SK-N-SH treated with all-trans-retinoic acid at 6 μM for 48 hours (cell line): ENCODE data around the gene TPK1.
"Not testable (repeated sequence)": the region's sequence is repeated elsewhere in the genome, so short reads cannot be mapped to it uniquely, and the experiment has no call there.

Source experiments
- ATAC-seq: fragments of 200-7000 bp; cut with Tn5 transposase; 3 replicates; pipeline ENCODE4 v1.9.1; 2020; ENCODE audit warnings: mild to moderate bottlenecking, moderate library complexity
- ARNTL ChIP-seq: fragments of 450-650 bp; formaldehyde crosslinking; IDR thresholded peaks from 2 replicates; pipeline ENCODE4 v1.5.0; 2020; ENCODE audit warnings: low read depth, mild to moderate bottlenecking, moderate library complexity, borderline replicate concordance
- BACH2 ChIP-seq: fragments of 250-450 bp; sonication (Bioruptor Pico); IDR thresholded peaks from 2 replicates; pipeline ENCODE4 v1.9.0; 2021; ENCODE audit warnings: mild to moderate bottlenecking, borderline replicate concordance
- CREB5 ChIP-seq: fragments of 250-450 bp; sonication (Bioruptor Pico); IDR thresholded peaks from 2 replicates; pipeline ENCODE4 v1.5.1; 2020; ENCODE audit warnings: low read depth, mild to moderate bottlenecking, moderate library complexity
- CSRNP3 ChIP-seq: fragments of 250-450 bp; sonication (Bioruptor Pico); IDR thresholded peaks from 2 replicates; pipeline ENCODE4 v1.5.1; 2021; ENCODE audit warnings: mild to moderate bottlenecking, moderate library complexity
- ESRRG ChIP-seq: fragments of 250-450 bp; sonication (Bioruptor Pico); IDR thresholded peaks from 2 replicates; pipeline ENCODE4 v1.6.1; 2021; ENCODE audit warnings: mild to moderate bottlenecking
- GLIS3 ChIP-seq: fragments of 250-450 bp; sonication (Bioruptor Pico); IDR thresholded peaks from 2 replicates; pipeline ENCODE4 v1.5.0; 2020; ENCODE audit warnings: mild to moderate bottlenecking, moderate library complexity
- ISL1 ChIP-seq: fragments of 250-450 bp; sonication (Bioruptor Pico); IDR thresholded peaks from 2 replicates; pipeline ENCODE4 v2.1.2; 2022; ENCODE audit warnings: mild to moderate bottlenecking, moderate library complexity
- OSR1 ChIP-seq: fragments of 250-450 bp; sonication (Bioruptor Pico); IDR thresholded peaks from 2 replicates; pipeline ENCODE4 v1.8.0; 2022; ENCODE audit warnings: moderate library complexity, mild to moderate bottlenecking, inconsistent platforms
- POU6F1 ChIP-seq: fragments of 250-450 bp; sonication (Bioruptor Pico); IDR thresholded peaks from 2 replicates; pipeline ENCODE4 v1.8.0; 2021; ENCODE audit warnings: low read depth, mild to moderate bottlenecking, moderate library complexity, borderline replicate concordance
- PPARA ChIP-seq: fragments of 250-450 bp; sonication (Bioruptor Pico); IDR thresholded peaks from 2 replicates; pipeline ENCODE4 v1.5.0; 2020; ENCODE audit warnings: mild to moderate bottlenecking, borderline replicate concordance
- RARB ChIP-seq: fragments of 250-450 bp; sonication (Bioruptor Pico); IDR thresholded peaks from 2 replicates; pipeline ENCODE4 v1.8.0; 2021; ENCODE audit warnings: mild to moderate bottlenecking, moderate library complexity
- SNAI2 ChIP-seq: fragments of 250-450 bp; sonication (Bioruptor Pico); IDR thresholded peaks from 2 replicates; pipeline ENCODE4 v1.5.0; 2020; ENCODE audit warnings: mild to moderate bottlenecking, moderate library complexity
- TCF4 ChIP-seq: fragments of 250-450 bp; sonication (Bioruptor Pico); IDR thresholded peaks from 2 replicates; pipeline ENCODE4 v1.8.0; 2021; ENCODE audit warnings: mild to moderate bottlenecking, moderate library complexity, borderline replicate concordance
- TOX ChIP-seq: fragments of 250-450 bp; sonication (Bioruptor Pico); IDR thresholded peaks from 2 replicates; pipeline ENCODE4 v1.8.0; 2021; ENCODE audit warnings: mild to moderate bottlenecking, moderate library complexity, borderline replicate concordance
- TSHZ2 ChIP-seq: fragments of 250-450 bp; sonication (Bioruptor Pico); IDR thresholded peaks from 2 replicates; pipeline ENCODE4 v1.5.0; 2020; ENCODE audit warnings: mild to moderate bottlenecking, moderate library complexity
- ZC3H10 ChIP-seq: fragments of 250-450 bp; sonication (Bioruptor Pico); IDR thresholded peaks from 2 replicates; pipeline ENCODE4 v1.5.1; 2021; ENCODE audit warnings: mild to moderate bottlenecking, moderate library complexity
- ZFP3 ChIP-seq: fragments of 250-450 bp; sonication (Bioruptor Pico); IDR thresholded peaks from 2 replicates; pipeline ENCODE4 v1.5.0; 2020; ENCODE audit warnings: mild to moderate bottlenecking, moderate library complexity
- ZFP30 ChIP-seq: fragments of 450-650 bp; formaldehyde crosslinking; IDR thresholded peaks from 2 replicates; pipeline ENCODE4 v1.5.0; 2022; ENCODE audit warnings: mild to moderate bottlenecking, moderate library complexity
- ZNF565 ChIP-seq: fragments of 450-650 bp; formaldehyde crosslinking; conservative IDR thresholded peaks from 2 replicates; pipeline ENCODE4 v1.5.0; 2020; ENCODE audit warnings: low read depth, mild to moderate bottlenecking, moderate library complexity
- ZNF70 ChIP-seq: fragments of 450-650 bp; formaldehyde crosslinking; IDR thresholded peaks from 2 replicates; pipeline ENCODE4 v1.5.0; 2020; ENCODE audit warnings: mild to moderate bottlenecking, moderate library complexity
- ZNF8 ChIP-seq: fragments of 450-650 bp; formaldehyde crosslinking; IDR thresholded peaks from 2 replicates; pipeline ENCODE4 v1.5.0; 2020; ENCODE audit warnings: mild to moderate bottlenecking, moderate library complexity

TPK1 gene

GRCh38 chr7:144575456-144575855, 260.4 kb downstream of the TPK1 start (continued):
- TF ChIP-seq ZNF565 (CRISPR knock-in tag) = no peak
- TF ChIP-seq SNAI2 (CRISPR knock-in tag) = no peak
- no peak for TF ChIP-seq ISL1 (CRISPR knock-in tag)
- TF ChIP-seq PPARA (CRISPR knock-in tag) = no peak

- not testable (repeated sequence) for ATAC-seq
Observed at GRCh38 chr7:144574753-144575152, 261.1 kb downstream of the TPK1 start.

GRCh38 chr7:144568233-144568632, 267.6 kb downstream of the TPK1 start:
- TF ChIP-seq ZFP3 (CRISPR knock-in tag) (no peak), ZFP30 (CRISPR knock-in tag) (no peak), ZNF565 (CRISPR knock-in tag) (no peak), GLIS3 (no peak), ISL1 (CRISPR knock-in tag) (no peak)
- ATAC-seq = no peak

- TF ChIP-seq ZC3H10 (CRISPR knock-in tag) (no peak), TCF4 (CRISPR knock-in tag) (no peak), POU6F1 (CRISPR knock-in tag) (no peak), OSR1 (no peak), ISL1 (CRISPR knock-in tag) (no peak), BACH2 (CRISPR knock-in tag) (no peak), RARB (CRISPR knock-in tag) (no peak)
- TF ChIP-seq, all 23 proteins: peak for 0
- no peak for ATAC-seq
Observed at GRCh38 chr7:144565586-144565985, 270.3 kb downstream of the TPK1 start.

- no peak for TF ChIP-seq GLIS3
- no peak for TF ChIP-seq TOX (CRISPR knock-in tag)
- no peak for TF ChIP-seq TSHZ2 (CRISPR knock-in tag)
- no peak for TF ChIP-seq ZNF565 (CRISPR knock-in tag)
- no peak for TF ChIP-seq ZNF8 (CRISPR knock-in tag)
- no peak for TF ChIP-seq PPARA (CRISPR knock-in tag)
- no peak for TF ChIP-seq ESRRG (CRISPR knock-in tag)
- no peak for TF ChIP-seq ZC3H10 (CRISPR knock-in tag)
- no peak for TF ChIP-seq ZNF70 (CRISPR knock-in tag)
- TF ChIP-seq CREB5 (CRISPR knock-in tag) = no peak
- no peak for TF ChIP-seq CSRNP3 (CRISPR knock-in tag)
- TF ChIP-seq BACH2 (CRISPR knock-in tag) = no peak
- TF ChIP-seq ZFP3 (CRISPR knock-in tag) = no peak
- no peak for TF ChIP-seq ARNTL (CRISPR knock-in tag)
- no peak for TF ChIP-seq ISL1 (CRISPR knock-in tag)
- ATAC-seq = no peak
Observed at GRCh38 chr7:144549861-144550260, 286.0 kb downstream of the TPK1 start.
